Measurements from ENCODE around the gene PRDM11.

The PRDM11 gene

GRCh38 chr11:45267652-45268299, 121.3 kb downstream of the PRDM11 start:
- DNase-seq: no peak

- DNase-seq: no peak
These were observed 123.2 kb downstream of the PRDM11 start for GRCh38 chr11:45269678-45270077.

GRCh38 chr11:45270946-45271716, 124.7 kb downstream of the PRDM11 start:
- no peak for DNase-seq

- no peak for DNase-seq
These were observed 126.3 kb downstream of the PRDM11 start for GRCh38 chr11:45272701-45273100.

GRCh38 chr11:45273509-45273908, 127.1 kb downstream of the PRDM11 start:
- DNase-seq: no peak

- DNase-seq: no peak
These were observed 127.8 kb downstream of the PRDM11 start for GRCh38 chr11:45274206-45274605.

- DNase-seq: no peak
These were observed 129.4 kb downstream of the PRDM11 start for GRCh38 chr11:45275828-45276227.

- DNase-seq: no peak
These were observed 132.3 kb downstream of the PRDM11 start for GRCh38 chr11:45278714-45279113.

GRCh38 chr11:45279645-45280044, 133.2 kb downstream of the PRDM11 start:
- no peak for DNase-seq

- DNase-seq: no peak
These were observed 134.0 kb downstream of the PRDM11 start for GRCh38 chr11:45280449-45280848.

GRCh38 chr11:45282081-45282480, 135.6 kb downstream of the PRDM11 start:
- no peak for DNase-seq

Measured in OCI-M1 (cell line).